SU-DHL-6 (cell line): ENCODE data around the gene HNF1B.

Experiments
- CTCF ChIP-seq: fragments of 200-600 bp; sonication (generic); IDR thresholded peaks from one replicate; pipeline ENCODE4 v1.5.1; 2017; ENCODE audit warnings: antibody characterized with exemption, mild to moderate bottlenecking, low read length, moderate library complexity; ENCODE audit not compliant: insufficient read depth, poor library complexity, severe bottlenecking
- EZH2phosphoT487 ChIP-seq: fragments of 200-600 bp; sonication (generic), shearing (Covaris generic); conservative IDR thresholded peaks from 2 replicates; pipeline ENCODE4 v1.6.1; 2018; ENCODE audit warnings: mild to moderate bottlenecking, antibody characterized with exemption, low read length, moderate library complexity, mixed read lengths

- TF ChIP-seq CTCF (no peak), EZH2phosphoT487 (no peak)
Observed at GRCh38 chr17:37661400-37662014, 83.4 kb downstream of the HNF1B start.
